ENCODE data around the gene GNAT3.

The GNAT3 gene

GRCh38 chr7:80511964-80512363 lies at the start of gene GNAT3:
Gene GNAT3, minus strand, starts transcription at chr7:80512064. Its CDS starts 138 bp downstream, at chr7:80511926.
- DNase-seq (ENCODE audit: low spot score): no peak

DNA sequence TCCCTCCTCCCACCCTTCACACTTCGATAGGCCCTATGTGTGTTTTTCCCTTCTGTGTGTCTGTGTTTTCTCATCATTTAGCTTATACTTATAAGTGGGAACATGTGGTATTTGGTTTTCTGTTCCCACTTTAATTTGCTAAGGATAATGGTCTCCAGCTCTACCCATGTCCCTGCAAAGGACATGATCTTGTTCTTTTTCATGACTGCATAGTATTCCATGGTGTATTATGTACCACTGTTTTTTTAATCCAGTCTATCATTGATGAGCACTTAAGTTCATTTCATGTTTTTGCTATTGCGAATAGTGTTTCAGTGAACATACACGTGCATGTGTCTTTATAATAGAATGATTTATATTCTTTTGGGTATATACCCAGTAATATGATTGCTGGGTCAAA lies 46.3 kb upstream of the GNAT3 start:
- no peak for DNase-seq (ENCODE audit: low spot score)

GRCh38 chr7:80552031-80552694 lies 40.3 kb upstream of the GNAT3 start:
- no peak for DNase-seq (ENCODE audit: low spot score)

DNA sequence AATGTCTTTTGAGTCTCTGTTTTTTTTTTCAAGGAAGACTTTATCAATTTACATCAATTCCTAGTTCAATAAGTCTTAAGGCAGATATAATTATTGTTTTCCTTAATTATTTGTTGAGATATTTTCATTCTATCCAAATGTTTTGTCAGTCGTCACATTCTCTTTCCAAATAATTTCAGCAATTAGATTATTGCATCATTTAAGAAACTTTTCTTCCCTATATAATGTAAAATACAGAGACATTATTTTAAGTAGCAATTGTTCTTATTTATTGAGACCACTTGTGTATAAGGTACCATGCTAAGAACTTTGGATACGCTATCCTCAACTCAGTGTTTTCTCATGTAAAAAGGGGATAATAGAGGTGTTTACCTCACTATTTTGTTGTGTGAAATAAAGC lies 38.1 kb upstream of the GNAT3 start:
- DNase-seq (ENCODE audit: low spot score): no peak

DNA sequence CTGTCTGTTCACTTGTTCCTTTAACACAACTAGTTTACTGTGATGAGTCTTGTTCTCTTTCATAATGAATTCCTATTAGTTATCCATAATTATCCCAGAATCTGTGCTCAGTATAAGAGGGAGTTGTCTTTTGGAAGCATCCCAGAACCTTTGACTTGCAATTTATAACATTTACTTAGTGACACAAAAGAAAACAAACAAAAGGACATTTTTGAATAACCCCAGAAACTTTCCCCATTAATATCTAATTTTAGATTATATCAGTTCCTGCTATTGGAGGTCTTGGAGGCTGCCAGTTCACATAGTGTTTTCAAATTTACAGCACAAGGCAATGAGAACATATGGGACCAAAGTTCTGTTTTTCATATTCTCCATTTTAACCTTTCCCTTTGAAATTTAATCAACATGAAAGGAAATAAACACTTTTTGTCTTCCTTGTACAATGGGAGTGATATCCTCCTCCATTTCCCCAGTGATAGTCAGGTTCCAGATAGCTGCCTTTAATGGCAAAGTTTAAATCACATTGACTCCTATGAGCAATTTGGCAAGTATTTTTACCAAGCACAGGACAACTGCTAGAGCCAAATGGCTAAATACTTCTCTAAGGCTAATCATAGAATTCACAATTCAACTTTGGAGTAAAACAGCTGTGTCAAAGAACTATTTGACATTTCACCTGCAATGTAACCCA lies 37.1 kb upstream of the GNAT3 start:
- DNase-seq (ENCODE audit: low spot score): no peak

DNA sequence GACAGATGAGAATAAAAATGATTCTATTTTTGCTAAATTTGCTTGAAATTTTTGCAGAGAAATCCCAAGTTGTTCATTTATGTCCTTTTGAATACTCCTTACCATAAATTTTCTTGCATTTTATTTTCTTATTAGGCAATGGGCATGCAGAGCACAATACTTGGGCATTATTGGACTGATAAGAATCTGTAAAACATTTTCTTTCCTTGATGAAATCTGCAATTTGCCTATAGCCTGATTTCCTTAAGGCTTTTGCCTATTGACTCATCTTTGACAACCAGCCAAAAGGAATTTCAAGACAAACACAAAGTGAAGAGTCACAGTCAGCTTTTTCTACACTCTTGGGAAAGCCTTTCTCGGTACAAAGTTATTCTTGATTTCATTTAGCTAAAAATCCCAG lies 30.5 kb upstream of the GNAT3 start:
- no peak for DNase-seq (ENCODE audit: low spot score)

- no peak for DNase-seq (ENCODE audit: low spot score)
Measured at GRCh38 chr7:80540836-80541235, 29.0 kb upstream of the GNAT3 start.

DNA sequence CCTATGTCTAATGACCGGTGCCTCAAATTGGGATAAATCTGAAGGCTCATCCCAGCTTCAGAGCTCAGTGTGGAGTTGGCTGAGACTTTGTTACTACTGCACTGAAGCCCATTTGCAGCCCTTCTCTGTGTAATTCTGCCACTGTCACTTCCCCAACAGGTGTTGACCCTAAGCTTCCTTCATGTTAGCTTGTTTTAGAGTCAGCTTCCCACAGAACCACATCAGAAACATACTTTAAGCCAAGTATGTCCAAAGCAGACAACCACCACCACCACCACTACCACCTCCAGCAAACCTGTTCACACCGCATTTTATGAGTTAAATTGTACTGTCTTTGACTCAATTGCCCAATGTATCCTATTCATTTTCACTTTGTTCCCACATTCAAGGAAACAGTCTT lies 25.2 kb upstream of the GNAT3 start:
- DNase-seq (ENCODE audit: low spot score): no peak

- no peak for DNase-seq (ENCODE audit: low spot score)
Measured at GRCh38 chr7:80536426-80536825, 24.6 kb upstream of the GNAT3 start.

GRCh38 chr7:80533287-80533686 lies 21.4 kb upstream of the GNAT3 start:
- DNase-seq (ENCODE audit: low spot score): no peak

DNA sequence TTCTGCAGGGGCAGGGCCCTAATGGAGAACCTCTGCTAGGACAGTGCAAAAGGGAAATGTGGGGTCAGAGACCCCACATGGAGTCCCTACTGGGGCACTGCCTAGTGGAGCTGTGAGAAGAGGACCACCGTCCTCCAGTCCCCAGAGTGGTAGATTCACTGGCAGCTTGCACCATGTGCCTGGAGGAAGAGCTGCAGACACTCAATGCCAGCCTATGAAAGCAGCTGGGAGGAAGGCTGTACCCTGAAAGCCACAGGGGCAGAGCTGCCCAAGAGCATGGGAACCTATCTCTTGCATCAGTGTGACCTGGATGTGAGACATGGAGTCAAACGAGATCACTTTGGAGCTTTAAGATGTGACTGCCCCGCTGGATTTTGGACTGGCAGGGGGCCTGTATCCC lies 20.3 kb upstream of the GNAT3 start:
- DNase-seq (ENCODE audit: low spot score): no peak

- DNase-seq (ENCODE audit: low spot score): no peak
Measured at GRCh38 chr7:80530136-80530535, 18.3 kb upstream of the GNAT3 start.

DNA sequence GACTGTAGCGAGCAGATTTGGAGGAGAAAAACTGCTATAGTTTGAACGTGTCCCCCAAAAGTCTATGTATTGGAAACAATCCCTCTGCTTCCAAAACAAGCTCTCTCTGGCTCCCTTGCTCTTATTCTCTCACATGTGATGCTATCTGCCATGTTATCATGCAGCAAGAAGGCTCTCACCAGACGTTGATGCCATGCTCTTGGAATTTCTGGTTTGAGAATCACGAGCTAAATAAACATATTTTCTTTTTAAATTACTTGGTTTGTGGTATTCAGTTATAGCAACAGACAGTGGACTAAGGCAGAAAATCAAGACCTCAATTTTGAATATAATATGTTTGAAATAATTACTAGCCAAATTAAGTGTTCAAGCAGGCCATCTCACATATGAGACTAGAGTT lies 17.5 kb upstream of the GNAT3 start:
- no peak for DNase-seq (ENCODE audit: low spot score)

DNA sequence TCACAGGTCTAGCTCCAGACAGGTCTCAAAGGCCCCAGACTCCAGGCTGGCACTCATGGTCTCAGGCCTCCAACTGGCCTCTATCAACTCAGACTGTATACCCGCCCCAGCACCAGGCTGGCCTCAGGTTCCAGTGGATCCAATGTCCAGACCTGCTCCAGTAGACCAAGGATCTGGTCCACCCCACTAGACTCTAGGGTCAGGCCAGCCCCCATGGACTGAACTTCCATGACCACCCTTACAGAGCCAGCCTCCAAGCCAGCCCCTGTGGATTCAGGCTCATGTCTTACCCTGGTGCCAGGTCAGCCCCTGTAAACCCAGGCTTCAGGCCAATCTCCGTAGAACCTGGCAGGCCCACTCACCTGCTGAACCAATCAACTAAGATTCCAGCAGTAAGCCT lies 16.8 kb upstream of the GNAT3 start:
- no peak for DNase-seq (ENCODE audit: low spot score)

- DNase-seq (ENCODE audit: low spot score): no peak
Measured at GRCh38 chr7:80526472-80526871, 14.6 kb upstream of the GNAT3 start.

DNA sequence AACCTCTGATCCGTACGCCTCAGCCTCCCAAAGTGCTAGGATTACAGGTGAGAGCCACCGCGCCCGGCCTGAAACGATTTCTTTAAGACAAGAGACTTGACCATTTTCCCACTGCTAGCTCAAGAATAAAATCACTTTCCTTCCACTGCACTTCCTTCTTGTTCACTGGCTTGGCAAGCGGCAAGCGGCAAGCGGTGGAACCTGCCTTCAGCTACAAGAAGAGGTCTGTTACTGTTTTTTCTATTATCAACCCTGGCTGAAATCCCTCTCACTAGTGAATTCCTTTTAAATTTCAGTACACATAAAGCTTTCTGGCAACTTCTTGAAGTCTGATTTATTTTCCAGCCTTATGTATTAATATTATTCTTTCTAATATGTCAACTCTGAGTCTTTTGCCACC lies 12.8 kb upstream of the GNAT3 start:
- DNase-seq (ENCODE audit: low spot score): no peak

GRCh38 chr7:80521809-80522208 lies 9.9 kb upstream of the GNAT3 start:
- no peak for DNase-seq (ENCODE audit: low spot score)

DNA sequence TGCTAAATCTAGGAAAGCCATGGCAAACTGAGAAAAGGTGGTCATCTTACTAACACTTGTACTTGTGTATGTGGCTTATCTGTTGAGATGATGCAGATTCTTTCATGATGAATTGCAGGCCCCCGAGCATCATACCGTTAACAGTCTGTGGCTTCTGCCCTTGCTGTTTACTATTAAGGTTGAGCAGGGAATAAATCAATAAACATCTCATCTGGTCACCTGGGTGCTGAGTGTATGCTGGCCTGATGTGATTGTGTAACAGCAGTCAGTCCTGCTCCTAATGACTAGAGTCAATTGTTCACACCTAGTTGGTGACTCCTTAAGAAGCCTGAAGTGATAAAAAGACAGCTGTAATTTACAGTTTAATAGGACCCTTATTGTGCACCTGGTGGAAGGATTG lies 8.3 kb upstream of the GNAT3 start:
- DNase-seq (ENCODE audit: low spot score): no peak

- DNase-seq (ENCODE audit: low spot score): no peak
Measured at GRCh38 chr7:80517282-80517747, 5.5 kb upstream of the GNAT3 start.

DNA sequence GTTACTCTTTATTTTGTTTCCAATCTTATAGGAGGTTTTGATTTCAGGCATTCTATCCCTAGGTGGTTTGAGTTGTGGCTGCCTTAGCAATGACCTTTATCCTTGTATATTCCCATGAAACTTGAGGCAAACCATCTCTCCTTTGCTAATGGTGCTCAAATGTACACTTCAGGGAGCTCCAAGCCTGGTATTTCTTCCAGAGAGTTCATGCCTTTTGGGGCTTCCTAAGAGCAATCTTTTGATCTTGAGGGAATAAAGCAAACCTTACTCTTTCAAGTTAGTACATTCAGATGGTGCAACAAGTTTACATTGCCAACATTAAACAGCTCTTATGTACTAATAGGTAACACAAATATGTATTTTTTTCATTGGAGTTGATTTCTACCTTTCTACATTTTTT lies 3.4 kb upstream of the GNAT3 start:
- DNase-seq (ENCODE audit: low spot score): no peak

- no peak for DNase-seq (ENCODE audit: low spot score)
Measured at GRCh38 chr7:80510021-80510420, 1.8 kb downstream of the GNAT3 start.

DNA sequence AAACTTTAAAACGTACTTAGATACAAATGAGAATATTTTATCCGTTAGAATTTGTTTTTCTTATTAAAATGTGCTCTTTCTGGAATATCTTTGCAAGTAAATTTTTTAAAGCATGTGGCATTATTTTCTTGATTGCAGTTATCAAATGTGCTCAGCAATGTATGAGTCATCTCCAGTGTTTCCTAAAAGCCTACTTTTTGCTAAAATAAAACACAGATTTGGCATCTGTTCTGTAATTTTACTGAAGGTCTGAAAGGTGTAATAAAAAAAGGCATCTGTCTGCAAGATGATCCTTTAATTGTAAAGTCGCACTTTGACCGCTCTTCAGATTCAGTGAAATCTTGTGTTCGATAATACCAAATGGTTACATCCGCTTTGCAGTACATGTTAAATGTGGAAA lies 3.4 kb downstream of the GNAT3 start:
- DNase-seq (ENCODE audit: low spot score): no peak

- DNase-seq (ENCODE audit: low spot score): no peak
Measured at GRCh38 chr7:80505900-80506500, 5.9 kb downstream of the GNAT3 start.

GRCh38 chr7:80500325-80500724 lies 11.5 kb downstream of the GNAT3 start:
- DNase-seq (ENCODE audit: low spot score): no peak
